Measurements from ENCODE around the gene EFEMP1.

EFEMP1 gene, protein sequence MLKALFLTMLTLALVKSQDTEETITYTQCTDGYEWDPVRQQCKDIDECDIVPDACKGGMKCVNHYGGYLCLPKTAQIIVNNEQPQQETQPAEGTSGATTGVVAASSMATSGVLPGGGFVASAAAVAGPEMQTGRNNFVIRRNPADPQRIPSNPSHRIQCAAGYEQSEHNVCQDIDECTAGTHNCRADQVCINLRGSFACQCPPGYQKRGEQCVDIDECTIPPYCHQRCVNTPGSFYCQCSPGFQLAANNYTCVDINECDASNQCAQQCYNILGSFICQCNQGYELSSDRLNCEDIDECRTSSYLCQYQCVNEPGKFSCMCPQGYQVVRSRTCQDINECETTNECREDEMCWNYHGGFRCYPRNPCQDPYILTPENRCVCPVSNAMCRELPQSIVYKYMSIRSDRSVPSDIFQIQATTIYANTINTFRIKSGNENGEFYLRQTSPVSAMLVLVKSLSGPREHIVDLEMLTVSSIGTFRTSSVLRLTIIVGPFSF

DNA sequence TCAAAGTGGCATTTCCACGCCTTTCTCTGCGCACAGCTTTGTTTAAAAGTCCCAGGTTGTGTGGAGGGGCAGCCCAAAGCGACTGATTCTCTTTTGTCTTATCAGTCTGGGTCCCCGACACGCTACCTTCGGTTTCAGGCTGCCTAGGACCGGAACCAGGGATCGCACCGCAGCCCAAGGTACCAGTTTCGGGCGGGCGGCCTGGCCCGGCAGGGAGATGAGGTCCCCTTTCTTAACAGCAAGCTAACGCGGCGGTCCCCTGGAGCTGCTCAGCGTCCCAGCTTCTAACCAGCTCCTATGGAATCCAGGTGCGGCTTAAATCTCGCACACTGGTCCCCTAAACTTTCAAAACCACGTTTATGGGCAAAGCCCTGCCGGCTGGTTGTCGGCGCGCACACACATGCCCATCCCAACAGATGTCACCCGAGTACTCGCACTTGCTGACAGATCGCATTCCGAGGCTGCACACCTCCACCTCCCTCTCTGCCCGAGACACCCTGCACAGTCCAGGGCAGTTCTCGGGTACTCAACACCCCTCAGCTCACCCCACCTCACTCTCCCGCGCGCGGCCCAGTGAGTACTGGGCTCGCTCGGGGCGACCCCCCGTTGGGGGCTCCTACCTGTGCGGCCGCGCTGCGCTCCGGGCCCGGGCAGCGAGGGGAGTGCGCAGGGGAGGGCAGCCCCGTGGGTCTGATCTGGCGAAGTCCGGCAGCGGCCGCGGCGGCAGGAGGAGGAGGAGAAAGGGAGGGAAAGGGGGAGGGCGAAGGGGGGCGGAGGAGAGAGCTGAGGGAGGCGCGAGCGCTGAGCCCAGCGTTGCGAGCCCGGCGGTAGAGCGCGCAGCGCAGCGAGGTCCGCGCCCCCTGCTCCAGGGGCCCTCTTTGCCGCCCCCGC is at the start of gene EFEMP1:
TSS of gene EFEMP1 (minus strand) at position 692 of the 891 bp plus-strand sequence. CDS start 1,342 bp downstream, outside the sequence.
- in situ Hi-C loops (cut with MboI; ENCODE audit: low sequenced_read_pairs), result no loop called here

DNA sequence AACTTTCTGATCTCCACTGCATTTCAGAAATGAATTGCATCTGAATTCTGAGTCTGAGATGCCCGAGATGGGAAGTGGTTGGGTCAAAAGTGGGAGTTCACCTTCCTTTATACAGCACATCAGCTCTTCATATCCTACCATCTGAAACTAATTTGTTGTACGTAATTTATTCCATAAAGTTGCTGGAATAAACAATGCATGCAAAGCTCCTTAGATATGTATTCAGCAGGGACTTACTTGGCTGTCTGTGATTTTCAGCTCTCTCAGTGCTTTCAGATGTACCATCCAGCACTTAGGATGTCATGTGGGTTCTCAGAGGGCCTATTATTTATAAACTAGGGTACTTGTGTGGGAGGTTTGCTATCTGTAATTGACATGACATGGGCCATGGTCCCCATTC is 46.9 kb upstream of the EFEMP1 start:
- in situ Hi-C loops (cut with MboI; ENCODE audit: low sequenced_read_pairs), result no loop called here

DNA sequence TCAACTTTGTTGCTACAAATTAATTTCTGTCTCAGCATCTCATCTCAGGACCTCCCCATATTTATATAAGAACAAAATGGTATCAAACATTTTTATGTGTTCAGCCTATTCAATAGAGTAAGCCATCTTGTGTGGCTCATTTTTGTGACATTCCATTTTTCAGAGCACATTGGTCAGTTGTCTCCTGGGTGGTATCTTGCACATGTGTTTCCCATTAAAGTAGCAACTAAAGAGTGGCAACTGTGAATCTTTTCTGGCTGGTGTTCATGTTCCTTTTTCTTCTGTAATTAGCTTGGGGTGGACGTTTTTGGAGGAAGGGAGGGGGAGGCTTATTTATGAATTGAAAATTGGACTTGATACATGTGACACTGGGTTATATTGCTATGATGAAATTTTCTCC is 45.4 kb upstream of the EFEMP1 start:
- in situ Hi-C loops (cut with MboI; ENCODE audit: low sequenced_read_pairs), result no loop called here

DNA sequence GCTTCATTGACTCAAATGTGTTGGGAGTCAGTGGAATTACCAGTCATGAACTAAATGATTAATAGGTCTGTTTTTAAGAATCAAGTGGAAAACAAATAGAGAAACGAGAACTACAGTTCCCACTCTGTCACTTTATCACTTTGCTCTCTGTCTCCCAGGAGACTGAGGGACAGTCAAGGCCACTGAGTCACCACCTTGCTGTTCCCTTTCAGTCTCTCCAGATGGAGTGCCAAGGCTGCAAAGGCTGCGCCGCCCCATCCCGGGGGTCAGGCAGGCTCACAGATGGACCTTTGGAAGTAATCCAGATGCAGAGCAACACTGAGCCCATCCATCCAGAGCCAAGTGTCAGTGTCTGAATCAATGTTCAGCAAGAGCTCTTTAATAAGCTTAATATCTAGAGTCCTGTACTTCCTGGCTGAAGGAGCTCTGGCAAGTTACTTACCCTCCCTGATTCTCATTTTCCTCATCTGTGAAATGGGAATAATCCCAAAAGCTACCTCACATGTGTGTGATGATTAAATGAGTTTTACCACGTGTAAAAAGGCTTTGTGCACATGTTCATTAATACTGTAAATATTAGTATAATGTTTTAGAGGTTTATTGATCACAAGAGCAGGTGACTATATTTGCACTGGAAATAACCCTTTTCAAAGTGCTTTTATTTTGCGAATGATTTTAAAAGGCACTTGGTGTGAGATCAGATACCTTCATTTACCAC is 43.0 kb upstream of the EFEMP1 start:
- in situ Hi-C loops (cut with MboI; ENCODE audit: low sequenced_read_pairs), result no loop called here

DNA sequence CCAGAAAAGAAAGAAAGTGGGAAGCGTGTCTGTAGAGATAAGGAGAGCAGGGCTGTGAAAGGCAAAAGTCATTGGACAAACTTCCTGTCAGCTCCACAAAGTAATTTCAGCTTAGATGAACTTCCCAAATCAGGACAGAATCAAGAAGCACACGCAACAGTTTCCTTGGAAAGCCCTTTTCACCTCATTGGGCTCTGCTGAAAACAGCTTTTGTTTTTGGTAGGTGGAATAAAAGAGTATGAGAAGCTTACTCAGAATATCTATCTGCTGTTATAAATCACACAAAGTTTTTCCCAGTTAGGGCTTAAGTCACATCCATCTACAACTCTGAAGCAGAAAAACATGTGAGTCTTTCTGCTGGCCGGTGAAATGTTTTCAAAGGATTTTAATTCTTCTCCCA is 42.4 kb upstream of the EFEMP1 start:
- in situ Hi-C loops (cut with MboI; ENCODE audit: low sequenced_read_pairs), result no loop called here

DNA sequence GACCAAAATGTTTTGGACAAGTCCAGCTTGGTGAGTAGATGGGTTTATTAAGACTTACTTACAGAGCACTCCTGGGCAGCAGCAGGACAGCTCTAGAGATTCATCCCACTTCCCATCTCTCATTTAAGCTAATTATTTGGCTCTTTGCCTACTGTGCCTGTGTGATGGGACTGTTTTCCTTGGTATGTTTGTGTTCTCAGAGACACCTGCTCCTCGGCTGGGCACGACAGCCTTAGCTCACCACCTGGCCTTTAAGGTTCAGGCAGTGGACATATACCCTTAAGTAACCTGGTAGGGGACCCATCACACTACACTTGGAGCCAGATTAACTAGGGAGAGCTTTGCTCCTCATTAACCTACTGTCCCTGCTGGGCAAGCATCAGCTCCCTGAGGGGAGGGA is 41.7 kb upstream of the EFEMP1 start:
- in situ Hi-C loops (cut with MboI; ENCODE audit: low sequenced_read_pairs), result no loop called here

DNA sequence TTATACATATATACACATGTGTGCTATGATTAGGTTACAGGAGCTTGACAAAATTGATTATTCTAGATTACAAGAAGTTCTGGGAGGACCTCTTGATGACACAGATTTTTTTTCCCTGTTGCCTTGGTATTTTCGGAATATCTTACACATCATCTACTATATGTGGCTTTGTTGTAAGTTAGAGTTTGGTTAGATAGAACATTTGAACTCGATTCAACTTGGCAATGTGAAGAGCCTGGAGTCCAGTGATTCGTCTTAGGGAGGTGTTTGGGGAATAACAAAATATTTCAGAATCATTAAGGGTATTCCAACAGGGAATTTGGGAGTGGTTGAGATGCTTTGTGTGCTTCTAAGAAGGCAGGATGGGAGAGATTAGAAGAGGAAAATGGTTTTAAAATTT is 39.3 kb upstream of the EFEMP1 start:
- in situ Hi-C loops (cut with MboI; ENCODE audit: low sequenced_read_pairs), result no loop called here

DNA sequence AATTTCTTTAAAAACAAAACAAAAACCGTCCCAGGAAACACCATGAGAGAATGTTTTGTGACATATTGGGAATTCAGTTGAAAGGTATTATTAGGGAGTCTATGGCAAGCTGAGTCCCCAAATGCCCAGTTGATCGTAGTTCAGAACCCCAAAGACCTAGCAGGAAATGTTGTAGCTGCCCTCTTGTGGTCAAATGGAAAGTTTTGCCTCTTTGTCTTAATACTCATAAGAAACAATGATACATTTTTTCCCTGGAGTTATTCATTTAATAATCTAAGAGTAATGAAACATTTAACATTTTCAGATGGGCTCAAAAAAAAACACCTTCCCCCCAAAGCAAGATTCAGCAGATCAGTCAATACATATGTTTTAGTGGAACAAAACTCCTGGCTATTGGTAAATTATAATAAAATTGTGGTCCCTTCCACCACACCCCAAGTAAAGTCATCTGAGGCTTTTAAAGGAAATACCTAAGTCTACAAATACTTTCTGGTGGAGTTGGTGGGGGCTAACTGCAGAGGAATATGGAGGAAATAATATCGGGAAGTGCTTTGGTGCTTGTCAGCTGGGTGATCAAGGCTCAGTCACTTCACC is 37.8 kb upstream of the EFEMP1 start:
- in situ Hi-C loops (cut with MboI; ENCODE audit: low sequenced_read_pairs), result no loop called here

DNA sequence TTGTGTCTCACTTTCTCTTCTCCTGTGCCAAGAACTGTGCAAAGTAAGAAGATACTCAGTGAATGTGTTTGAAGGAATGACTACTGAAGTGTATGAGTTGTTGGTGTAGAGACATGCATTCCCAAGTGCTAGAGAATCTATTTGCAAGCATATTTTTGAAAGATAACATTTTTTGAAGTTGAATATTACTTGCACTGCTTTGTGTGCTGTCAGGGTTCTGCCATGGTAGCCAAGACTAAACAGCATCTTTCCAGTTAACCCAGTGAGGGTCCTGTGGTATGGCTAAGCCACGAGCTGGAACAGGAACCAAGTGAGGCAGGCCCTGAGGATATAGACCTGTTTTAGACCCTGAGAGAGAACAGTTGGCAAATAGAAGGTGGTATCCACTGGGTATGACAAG is 35.2 kb upstream of the EFEMP1 start:
- in situ Hi-C loops (cut with MboI; ENCODE audit: low sequenced_read_pairs), result no loop called here

DNA sequence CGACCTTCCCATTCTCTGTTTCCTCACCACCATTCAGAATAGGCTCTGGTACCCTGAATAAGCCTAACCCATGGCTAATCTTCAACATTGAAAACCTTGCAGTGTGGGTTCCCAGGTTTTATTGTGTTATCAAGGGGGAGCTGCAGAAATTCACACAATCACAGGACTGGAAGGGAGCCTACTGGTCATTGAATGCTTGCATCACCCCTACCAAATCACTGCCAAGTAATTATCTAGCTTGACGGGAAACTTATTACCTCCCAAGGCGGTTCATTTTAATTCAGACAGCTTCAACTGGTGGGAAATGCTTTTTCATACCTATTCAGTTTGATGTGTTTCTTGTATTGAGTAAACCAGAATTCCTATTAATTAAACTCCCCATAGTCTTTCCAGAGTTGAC is 33.6 kb upstream of the EFEMP1 start:
- in situ Hi-C loops (cut with MboI; ENCODE audit: low sequenced_read_pairs), result no loop called here

DNA sequence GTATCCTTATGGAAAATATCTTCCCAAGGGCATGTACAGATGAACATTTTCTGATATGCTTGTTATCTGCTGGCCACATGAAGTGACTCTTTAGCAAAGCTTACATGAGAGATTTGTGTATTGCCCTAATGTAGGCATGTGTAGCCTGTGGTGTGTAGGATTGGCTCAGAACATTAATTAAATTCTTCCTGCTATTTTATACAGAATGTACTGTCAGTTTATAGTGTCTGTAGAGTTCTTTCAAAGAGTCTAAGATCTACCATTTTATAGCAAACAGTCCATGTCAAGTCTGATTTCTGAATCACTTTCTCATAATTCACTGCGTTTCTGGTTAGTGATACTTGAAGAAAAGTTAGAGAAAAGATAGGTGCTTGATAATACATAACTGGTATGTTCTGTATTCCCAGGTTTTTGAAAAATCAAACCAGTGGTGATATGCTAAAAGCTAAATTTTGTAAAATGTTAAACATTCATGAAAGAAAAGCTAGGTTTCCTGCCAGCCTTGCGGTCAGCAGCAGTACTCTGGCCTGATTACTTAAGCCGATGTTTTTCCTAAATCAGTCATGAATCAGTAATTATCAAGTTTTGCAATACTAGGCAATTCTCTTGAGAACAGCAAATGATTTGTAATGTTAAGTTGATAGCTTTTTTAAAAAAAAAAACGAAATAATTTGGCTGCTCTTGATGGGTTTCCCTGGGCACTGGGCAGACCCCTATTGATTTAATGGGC is 30.9 kb upstream of the EFEMP1 start:
- in situ Hi-C loops (cut with MboI; ENCODE audit: low sequenced_read_pairs), result no loop called here

DNA sequence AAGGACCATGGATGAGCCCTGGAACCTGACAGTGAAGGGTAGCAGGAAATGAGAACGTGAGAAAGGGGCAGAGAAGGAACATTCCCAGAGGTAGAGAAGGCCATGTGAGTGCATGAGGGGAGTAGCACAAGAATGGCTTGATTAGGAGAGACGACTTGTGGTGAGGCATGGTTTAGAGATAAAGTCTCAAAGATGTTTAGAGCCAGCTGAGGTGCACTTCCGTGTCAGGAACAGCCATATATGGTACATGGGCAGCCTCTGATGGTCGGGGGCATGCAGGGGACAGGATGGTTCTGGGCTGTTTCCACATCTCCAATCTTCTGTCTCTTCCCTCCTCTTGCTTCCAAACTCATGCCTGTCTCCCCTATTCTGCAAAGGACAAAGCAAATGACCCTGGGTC is 28.8 kb upstream of the EFEMP1 start:
- in situ Hi-C loops (cut with MboI; ENCODE audit: low sequenced_read_pairs), result no loop called here

DNA sequence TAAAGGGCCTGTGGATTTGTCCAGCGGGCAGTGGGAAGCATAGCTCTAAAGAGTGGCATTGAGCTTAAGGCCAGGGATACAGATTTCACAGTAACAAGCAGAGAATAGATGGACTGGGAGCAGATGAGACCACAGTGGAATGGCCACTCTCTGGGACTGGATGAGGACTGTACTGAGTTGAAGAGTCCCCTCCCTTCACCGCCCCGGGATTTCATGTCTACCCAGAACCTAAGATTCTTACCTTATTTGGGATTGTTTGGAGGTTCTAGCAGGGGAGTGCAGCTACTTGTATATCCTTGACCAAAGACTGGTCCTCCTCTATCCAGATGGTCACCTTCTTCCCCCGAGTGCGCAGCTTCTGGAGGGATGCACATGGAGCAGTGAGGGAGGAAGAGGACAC is 28.0 kb upstream of the EFEMP1 start:
- in situ Hi-C loops (cut with MboI; ENCODE audit: low sequenced_read_pairs), result no loop called here

DNA sequence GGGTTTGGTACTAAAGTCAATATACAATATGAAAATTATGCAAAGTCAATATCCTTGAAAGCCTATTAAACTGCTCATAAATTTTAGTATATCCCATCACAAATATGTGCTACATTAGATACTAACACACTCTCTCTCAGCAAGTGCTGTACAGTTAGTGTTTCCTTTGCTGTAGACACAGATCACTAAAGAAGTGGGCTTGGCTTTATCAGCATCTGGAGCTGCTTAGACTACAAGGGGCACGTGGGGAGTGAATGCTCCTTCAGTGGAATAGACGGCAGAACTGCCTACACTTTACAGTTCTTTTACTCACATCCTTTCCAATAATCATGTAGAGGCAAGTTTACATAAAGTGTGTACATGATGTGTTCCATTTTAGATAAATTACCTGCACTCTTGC is 26.0 kb upstream of the EFEMP1 start:
- in situ Hi-C loops (cut with MboI; ENCODE audit: low sequenced_read_pairs), result no loop called here

DNA sequence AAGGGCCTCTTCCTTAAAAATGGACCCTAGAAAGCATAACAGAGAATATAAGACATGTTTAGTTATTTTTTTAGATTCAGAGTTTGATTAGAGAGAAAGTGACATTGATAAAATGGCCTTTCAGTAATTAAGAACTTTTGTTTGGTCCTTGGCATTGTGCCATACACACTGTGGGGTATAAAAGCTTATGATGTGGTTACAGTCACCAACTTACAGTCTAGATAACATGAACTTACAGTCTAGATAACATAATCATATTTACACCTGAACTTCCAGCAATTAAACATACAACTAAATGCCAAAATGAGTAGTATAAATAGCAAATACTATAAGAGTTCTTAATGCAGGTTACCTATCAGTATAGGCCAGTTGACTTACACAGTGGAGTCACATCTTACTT is 25.6 kb upstream of the EFEMP1 start:
- in situ Hi-C loops (cut with MboI; ENCODE audit: low sequenced_read_pairs), result no loop called here

DNA sequence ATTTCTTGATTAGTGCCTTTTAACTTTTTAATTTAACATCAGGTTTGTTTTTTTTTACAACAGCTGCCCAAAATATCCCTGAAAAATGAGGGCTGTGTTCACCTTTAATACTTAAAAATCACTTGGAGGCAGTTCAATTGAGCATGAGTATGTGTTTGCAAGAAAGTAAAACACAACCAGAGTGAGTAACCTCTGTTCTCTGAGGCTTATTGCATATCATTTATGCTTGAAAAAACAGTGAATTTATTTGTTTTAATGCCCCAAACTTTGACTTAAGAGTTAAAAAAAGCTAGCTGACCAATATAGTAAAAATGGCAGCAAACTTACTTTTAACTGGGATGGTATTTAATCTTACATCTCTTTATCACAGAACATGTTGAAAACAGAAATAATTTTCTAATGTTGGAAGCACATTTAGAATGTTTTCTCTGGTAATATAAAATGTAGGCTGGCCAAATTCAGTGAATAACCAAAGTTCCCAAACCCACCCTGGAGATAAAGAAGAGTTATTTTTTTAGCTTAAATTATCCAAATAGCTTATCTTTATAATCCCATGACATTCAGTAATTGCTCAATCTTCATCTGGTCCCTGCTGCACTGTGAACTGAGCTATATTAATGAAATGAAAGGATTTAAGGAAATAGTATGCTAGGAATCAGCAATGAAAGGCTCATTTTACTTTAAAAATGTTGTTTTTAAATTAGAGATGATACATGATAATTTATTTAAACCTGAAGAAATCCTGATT is 24.8 kb upstream of the EFEMP1 start:
- in situ Hi-C loops (cut with MboI; ENCODE audit: low sequenced_read_pairs), result no loop called here

DNA sequence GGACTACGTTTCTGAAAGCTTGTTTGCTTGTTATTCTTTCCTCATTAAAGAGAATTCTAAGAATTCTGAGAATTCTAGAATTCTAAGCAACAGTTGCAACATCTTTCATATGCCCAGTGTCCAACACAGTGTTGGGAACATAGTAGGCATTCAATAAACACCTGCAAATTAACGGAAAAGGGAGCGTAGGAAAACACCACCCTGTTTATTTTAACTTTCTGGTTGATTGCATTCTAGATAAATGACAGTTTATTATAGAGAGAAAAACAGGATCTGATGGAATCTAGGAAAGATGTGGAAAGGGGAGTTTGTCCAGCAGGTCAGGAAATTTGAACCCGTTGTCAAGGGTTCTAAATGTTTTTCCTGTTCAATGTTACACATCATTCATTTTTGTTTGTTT is 24.2 kb upstream of the EFEMP1 start:
- in situ Hi-C loops (cut with MboI; ENCODE audit: low sequenced_read_pairs), result no loop called here

DNA sequence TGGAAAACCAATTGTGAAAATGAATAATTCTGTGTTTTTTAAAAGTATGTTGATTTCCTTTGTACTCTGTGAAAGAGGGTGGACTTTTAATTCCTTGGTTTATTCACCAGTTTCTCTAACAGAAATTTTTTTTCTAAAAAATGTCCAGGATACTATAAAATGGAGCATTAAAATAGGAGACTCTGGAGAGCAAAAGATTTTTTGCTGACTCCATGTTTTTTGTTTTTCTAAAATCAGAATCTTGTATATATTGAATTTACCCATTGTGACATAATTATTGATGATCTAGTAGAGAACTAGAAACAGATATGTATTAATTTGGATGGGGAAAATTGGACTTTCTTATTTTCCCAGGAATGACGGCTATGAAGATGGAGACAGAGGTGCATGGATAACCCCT is 23.2 kb upstream of the EFEMP1 start:
- in situ Hi-C loops (cut with MboI; ENCODE audit: low sequenced_read_pairs), result no loop called here

DNA sequence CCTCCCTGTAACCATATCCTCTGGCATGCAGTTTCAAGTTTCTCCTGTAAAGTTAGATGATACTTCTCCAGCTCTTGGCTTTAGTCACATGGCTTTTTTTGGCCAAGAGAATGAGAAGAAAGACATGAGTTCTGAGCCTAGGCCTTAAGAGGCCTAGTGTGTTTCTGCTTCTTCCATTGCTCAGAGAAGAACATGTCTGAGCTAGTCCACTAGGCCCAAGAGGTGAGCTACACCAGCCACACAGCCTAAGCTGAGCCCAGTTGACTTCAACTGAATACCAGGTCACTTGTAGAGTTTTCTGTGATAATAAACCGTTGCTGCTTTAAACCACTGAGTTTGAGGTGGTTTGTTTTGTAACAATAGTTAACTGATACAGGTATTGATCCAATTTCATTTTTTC is 19.9 kb upstream of the EFEMP1 start:
- in situ Hi-C loops (cut with MboI; ENCODE audit: low sequenced_read_pairs), result no loop called here

DNA sequence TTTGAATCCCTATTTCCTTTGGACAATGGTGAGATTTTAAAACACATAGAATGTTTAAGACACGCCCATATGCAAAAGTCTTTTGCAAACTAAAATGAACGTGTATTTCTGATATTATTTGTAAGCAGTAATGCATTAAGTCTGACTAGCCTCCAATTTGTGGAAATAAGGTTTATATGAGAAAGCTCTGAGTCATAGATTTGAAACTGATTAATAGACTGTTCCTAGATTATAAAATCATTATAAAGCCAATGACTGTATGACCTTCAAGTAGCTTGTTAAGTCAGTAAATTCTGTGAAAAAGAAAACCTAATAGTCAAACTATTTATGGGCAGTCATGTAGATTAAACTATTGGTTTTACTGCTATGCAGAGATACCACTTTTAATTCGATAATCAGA is 12.8 kb upstream of the EFEMP1 start:
- in situ Hi-C loops (cut with MboI; ENCODE audit: low sequenced_read_pairs), result no loop called here
